A549 (cell line): ENCODE measurements around the gene CEP19. TPM values are rescaled to one million over a fixed set of nuclear protein-coding genes. Genes with fewer than 3 reads are reported as not detected.

Source experiments
- ATAC-seq, 2 experiments: fragments of 200-7000 bp in 1 of 2; fragments of >200 bp in 1 of 2; cut with Nextera tagmentation in 1 of 2; cut with Tn5 transposase in 1 of 2; 3 replicates each; pipeline versions ENCODE4 v1.8.0 to v1.9.1; 2018 to 2020; ENCODE audit warnings: mild to moderate bottlenecking in 1 of 2, moderate library complexity in 1 of 2
- CTCF ChIA-PET: fragments of 300-600 bp; sonication (Branson Sonifier 250); formaldehyde crosslinking; extraction: SDS; loops from one replicate; lab custom pipeline; 2021; ENCODE audit warnings: antibody characterized with exemption, inconsistent platforms; lab: Yijun Ruan, JAX
- POLR2A ChIA-PET: fragments of 350-600 bp; formaldehyde crosslinking; extraction: SDS; loops from one replicate; lab custom pipeline; 2021; ENCODE audit warnings: antibody characterized with exemption, inconsistent platforms; lab: Yijun Ruan, JAX
- DNase-seq, 2 experiments: peaks; one replicate each; pipeline versions ENCODE4 v3.0.0 to v3.0.0-alpha.2; 2011 to 2016; ENCODE audit warnings: low read depth in 1 of 2, low spot score in 1 of 2
- FAIRE-seq: peaks from 2 replicates; lab custom pipeline; 2011; peaks lifted over from hg19 to GRCh38; lab: Jason Lieb, UNC
- H3K27ac ChIP-seq, 2 experiments: fragments of >200 bp; sonication (Bioruptor Twin); formaldehyde crosslinking; 3 replicates each; pipeline ENCODE4 v1.5.1; 2016 to 2017
- H3K4me1 ChIP-seq: fragments of >200 bp; sonication (Bioruptor Twin); formaldehyde crosslinking; 3 replicates; pipeline ENCODE4 v1.6.1; 2016
- H3K4me2 ChIP-seq: fragments of >200 bp; sonication (Bioruptor Twin); formaldehyde crosslinking; 3 replicates; pipeline ENCODE4 v1.6.1; 2016
- H3K4me3 ChIP-seq: fragments of >200 bp; sonication (Bioruptor Twin); formaldehyde crosslinking; 3 replicates; pipeline ENCODE4 v1.5.1; 2016
- H3K9me3 ChIP-seq: fragments of >200 bp; sonication (Bioruptor Twin); formaldehyde crosslinking; 3 replicates; pipeline ENCODE4 v1.6.1; 2016
- BCL3 ChIP-seq: fragments of >200 bp; sonication (Bioruptor Twin); formaldehyde crosslinking; IDR thresholded peaks from 3 replicates; pipeline ENCODE4 v1.6.1; 2016
- BHLHE40 ChIP-seq: IDR thresholded peaks from 2 replicates; pipeline ENCODE4 v1.6.1; 2012; ENCODE audit warnings: low read depth, low read length, inconsistent platforms
- CHD2 ChIP-seq: fragments of 150-350 bp; IDR thresholded peaks from 2 replicates; pipeline ENCODE4 v1.6.1; 2014; ENCODE audit warnings: low read length; ENCODE audit not compliant: partially characterized antibody
- CTCF ChIP-seq: fragments of >200 bp; sonication (Bioruptor Twin); formaldehyde crosslinking; IDR thresholded peaks from 3 replicates; pipeline ENCODE4 v1.5.1; 2016
- EHMT2 ChIP-seq: fragments of 200-600 bp; sonication (generic); IDR thresholded peaks from 2 replicates; pipeline ENCODE4 v1.6.1; 2016; ENCODE audit warnings: antibody characterized with exemption, low read depth, mild to moderate bottlenecking, moderate library complexity
- EP300 ChIP-seq, 2 experiments: fragments of >200 bp; sonication (Bioruptor Twin); formaldehyde crosslinking; IDR thresholded peaks; 2 replicates in 1 of 2; 3 replicates in 1 of 2; pipeline ENCODE4 v1.6.1; 2016 to 2017
- FOXS1 ChIP-seq: fragments of 250-450 bp; sonication (Bioruptor Pico); IDR thresholded peaks from 2 replicates; pipeline ENCODE4 v1.5.0; 2020; ENCODE audit warnings: mild to moderate bottlenecking, moderate library complexity
- GATA3 ChIP-seq: IDR thresholded peaks from 2 replicates; pipeline ENCODE4 v1.6.1; 2012; ENCODE audit warnings: borderline replicate concordance
- HDAC2 ChIP-seq: fragments of 200-600 bp; sonication (generic); IDR thresholded peaks from 2 replicates; pipeline ENCODE4 v1.6.1; 2016
- HMGXB4 ChIP-seq: fragments of 250-450 bp; sonication (Bioruptor Pico); IDR thresholded peaks from 2 replicates; pipeline ENCODE4 v1.5.0; 2021; ENCODE audit warnings: mild to moderate bottlenecking, moderate library complexity, borderline replicate concordance
- HOXA7 ChIP-seq: fragments of 250-450 bp; sonication (Bioruptor Pico); IDR thresholded peaks from 2 replicates; pipeline ENCODE4 v1.5.0; 2020; ENCODE audit warnings: mild to moderate bottlenecking, moderate library complexity
- JUN ChIP-seq, 2 experiments: fragments of >200 bp; sonication (Bioruptor Twin); formaldehyde crosslinking; IDR thresholded peaks; 2 replicates in 1 of 2; 3 replicates in 1 of 2; pipeline ENCODE4 v1.6.1; 2016 to 2017
- MAX ChIP-seq: IDR thresholded peaks from 2 replicates; pipeline ENCODE4 v1.6.1; 2012
- MAZ ChIP-seq: fragments of 150-350 bp; IDR thresholded peaks from 2 replicates; pipeline ENCODE4 v1.6.1; 2014; ENCODE audit warnings: antibody characterized with exemption, low read depth, low read length, borderline replicate concordance
- MYC ChIP-seq: IDR thresholded peaks from 2 replicates; pipeline ENCODE4 v1.6.1; 2012; ENCODE audit warnings: mild to moderate bottlenecking, inconsistent platforms, low read length, improper control_type of control experiment, borderline replicate concordance
- PHF8 ChIP-seq: fragments of 200-600 bp; sonication (generic); IDR thresholded peaks from 2 replicates; pipeline ENCODE4 v1.6.1; 2016; ENCODE audit warnings: low read depth, mild to moderate bottlenecking, antibody characterized with exemption, moderate library complexity, borderline replicate concordance
- POLR2A ChIP-seq: IDR thresholded peaks from 2 replicates; pipeline ENCODE4 v1.6.1; 2012; ENCODE audit warnings: mild to moderate bottlenecking, low read length
- RARB ChIP-seq: fragments of 250-450 bp; sonication (Bioruptor Pico); IDR thresholded peaks from 2 replicates; pipeline ENCODE4 v1.8.0; 2021; ENCODE audit warnings: mild to moderate bottlenecking, moderate library complexity
- ZFP36 ChIP-seq: fragments of 450-650 bp; IDR thresholded peaks from 2 replicates; pipeline ENCODE4 v1.6.1; 2014; ENCODE audit warnings: borderline replicate concordance; ENCODE audit not compliant: partially characterized antibody
- ZSCAN20 ChIP-seq: fragments of 250-450 bp; sonication (Bioruptor Pico); IDR thresholded peaks from 2 replicates; pipeline ENCODE4 v1.8.0; 2022; ENCODE audit warnings: mild to moderate bottlenecking, moderate library complexity
- WGBS: methylation state at CpG from one replicate; pipeline ENCODE4 v1.1.6; 2017; ENCODE audit errors: missing lambda C conversion rate; 5-methylcytosine and 5-hydroxymethylcytosine counted together
- polyA plus RNA-seq, 4 experiments: library from polyadenylated mRNA; depleted of rRNA in 3 of 4; stranded (reverse); fragments of >200 nt; fragmentation: RNase III in 1 of 4; extraction: RNeasy Plus Mini Kit Qiagen cat#74134 plus additional on column Dnase treatment in 1 of 4; gene quantifications; 2 replicates in 3 of 4; 3 replicates in 1 of 4; pipeline ENCODE4 v1.2.3, GENCODE V29; 2011 to 2017

CEP19 gene
- polyA plus RNA-seq, 2 of the 4 experiments (the other 2 are of a cell fraction): 4.5 to 5.3 TPM

- TF ChIP-seq HOXA7 (CRISPR knock-in tag): no peak
- no peak for TF ChIP-seq EHMT2
Measured at GRCh38 chr3:196740481-196741248, 28.6 kb upstream of the CEP19 start (continued).

- DNase-seq: peak; percentile 56 to 85
- no peak for FAIRE-seq
- Histone ChIP-seq H3K4me2 (peak within 1 kb of the TSS; percentile 92), H3K27ac (peak within 1 kb of the TSS; percentile 94 to 95), H3K4me1 (peaks cover 7% of the 10 kb centered on the region; the same call in 1 of the 3 replicates), H3K9me3 (no peaks in the 10 kb centered on the region), H3K4me3 (peak within 1 kb of the TSS; percentile 70)
- TF ChIP-seq ZFP36: no peak
- no peak for TF ChIP-seq GATA3
- no peak for TF ChIP-seq CTCF
- no peak for TF ChIP-seq RARB (CRISPR knock-in tag)
- peak; percentile 66; the same call in 1 of the 2 replicates for TF ChIP-seq PHF8
- no peak for TF ChIP-seq ZSCAN20
- 0 out of 3 replicates have a peak, but pooled peaks have one; percentile 62 for TF ChIP-seq BCL3
- no peak for TF ChIP-seq MAZ
- TF ChIP-seq HDAC2: no peak
- 0 out of 2 replicates have a peak, but pooled peaks have one; percentile 54 for TF ChIP-seq MYC
- no peak for TF ChIP-seq BHLHE40
- no peak for TF ChIP-seq HMGXB4
- peak; percentile 78 for TF ChIP-seq POLR2A
- TF ChIP-seq MAX: peak; percentile 53; the same call in 1 of the 2 replicates
- TF ChIP-seq CHD2: no peak
- TF ChIP-seq FOXS1 (CRISPR knock-in tag): no peak
- no peak for TF ChIP-seq EP300 (IDR thresholded peaks at IDR 0.05)
- TF ChIP-seq JUN (IDR thresholded peaks at IDR 0.05): peak; percentile 30 to 76; a peak in 4 of 5 replicates
- peak; percentile 89 to 97 for ATAC-seq
- POLR2A ChIA-PET: interaction anchor here (0.7 to 2.3 kb wide), 6 partner anchors 9 to 202 kb away, joined by 3 to 13 read pairs (median 7); partner anchors contain the start of genes CEP19, NCBP2, PIGX and SENP5
- CTCF ChIA-PET: interaction anchor here (1.0 kb wide), 1 partner anchor 29 kb away, joined by 3 read pairs; no protein-coding TSS in a partner anchor
- WGBS: 0% methylated on average over 17 of the region's 86 CpGs
Measured at GRCh38 chr3:196739671-196740480, 27.8 kb upstream of the CEP19 start, which contains the start of gene PAK2. PAK2 (plus strand) TSS chr3:196739857; CDS start chr3:196782647, 42,790 bp downstream.
